GM12873 (cell line): ENCODE data around the gene CBFA2T2.

ENCODE experiments used
- TF ChIP-seq, protein P1 (sequence below): IDR thresholded peaks from 2 replicates; pipeline ENCODE4 v1.5.1; 2012; ENCODE audit warnings: low read depth, mild to moderate bottlenecking, moderate library complexity, low read length, control low read depth; ENCODE audit not compliant: insufficient read depth; ENCODE audit errors: missing control alignments

Gene CBFA2T2

DNA sequence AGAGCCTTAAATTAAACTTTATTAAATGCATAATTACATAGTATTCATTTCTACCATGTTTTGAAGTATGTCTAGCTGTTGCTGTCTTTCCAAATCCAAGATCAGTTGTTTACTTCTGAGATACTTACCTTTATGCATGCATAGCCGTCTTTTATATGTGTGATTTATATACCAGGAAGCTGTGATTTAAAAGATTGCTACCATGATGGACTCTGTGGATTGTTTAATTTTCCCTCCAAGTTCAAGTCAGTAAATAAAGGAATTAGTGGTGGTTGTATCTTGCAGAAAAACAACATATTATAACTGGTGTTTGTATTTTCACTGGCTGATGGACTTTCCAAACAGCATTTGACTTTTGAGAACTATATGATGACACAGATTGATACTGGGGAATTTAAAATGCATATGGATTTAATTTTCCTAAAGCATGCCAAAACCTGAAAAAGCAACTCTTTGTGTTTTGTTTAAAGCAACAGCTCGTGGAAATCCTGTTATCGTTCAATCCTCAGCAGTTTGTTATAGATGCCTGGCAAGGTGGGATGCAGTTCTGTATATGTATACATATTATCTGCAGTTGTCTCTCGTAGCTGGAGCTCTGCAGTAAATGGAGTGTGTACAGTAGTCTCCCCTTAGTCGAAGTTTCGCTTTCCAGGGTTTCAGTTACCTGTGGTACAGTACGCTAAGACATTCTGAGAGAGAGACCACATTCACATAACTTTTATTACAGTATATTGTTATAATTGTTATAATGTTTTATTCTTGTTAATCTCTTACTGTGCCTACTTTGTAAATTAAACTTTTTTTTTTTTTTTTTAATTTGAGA lies 77.1 kb downstream of the CBFA2T2 start:
- TF ChIP-seq, protein P1, sequence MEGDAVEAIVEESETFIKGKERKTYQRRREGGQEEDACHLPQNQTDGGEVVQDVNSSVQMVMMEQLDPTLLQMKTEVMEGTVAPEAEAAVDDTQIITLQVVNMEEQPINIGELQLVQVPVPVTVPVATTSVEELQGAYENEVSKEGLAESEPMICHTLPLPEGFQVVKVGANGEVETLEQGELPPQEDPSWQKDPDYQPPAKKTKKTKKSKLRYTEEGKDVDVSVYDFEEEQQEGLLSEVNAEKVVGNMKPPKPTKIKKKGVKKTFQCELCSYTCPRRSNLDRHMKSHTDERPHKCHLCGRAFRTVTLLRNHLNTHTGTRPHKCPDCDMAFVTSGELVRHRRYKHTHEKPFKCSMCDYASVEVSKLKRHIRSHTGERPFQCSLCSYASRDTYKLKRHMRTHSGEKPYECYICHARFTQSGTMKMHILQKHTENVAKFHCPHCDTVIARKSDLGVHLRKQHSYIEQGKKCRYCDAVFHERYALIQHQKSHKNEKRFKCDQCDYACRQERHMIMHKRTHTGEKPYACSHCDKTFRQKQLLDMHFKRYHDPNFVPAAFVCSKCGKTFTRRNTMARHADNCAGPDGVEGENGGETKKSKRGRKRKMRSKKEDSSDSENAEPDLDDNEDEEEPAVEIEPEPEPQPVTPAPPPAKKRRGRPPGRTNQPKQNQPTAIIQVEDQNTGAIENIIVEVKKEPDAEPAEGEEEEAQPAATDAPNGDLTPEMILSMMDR, result no peak

DNA sequence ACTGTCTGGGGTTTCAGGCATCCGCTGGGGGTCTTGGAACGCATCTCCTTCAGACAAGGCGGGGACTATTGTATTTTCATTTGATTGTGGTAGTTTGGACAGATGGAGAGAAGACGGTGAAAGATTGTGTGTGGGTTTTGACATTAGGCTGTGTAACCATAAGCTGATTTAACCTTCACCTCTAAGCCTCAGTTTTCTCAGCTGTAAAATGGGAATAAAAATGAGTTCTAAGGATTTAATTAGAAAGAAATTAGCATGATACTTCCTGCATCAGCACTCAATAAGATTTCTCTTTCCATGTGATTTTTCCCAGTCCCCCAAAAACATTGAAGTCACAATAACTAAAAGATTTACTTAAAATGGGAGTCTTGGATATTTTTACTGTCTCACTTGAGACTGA lies 78.1 kb downstream of the CBFA2T2 start:
- TF ChIP-seq, protein P1, result no peak

DNA sequence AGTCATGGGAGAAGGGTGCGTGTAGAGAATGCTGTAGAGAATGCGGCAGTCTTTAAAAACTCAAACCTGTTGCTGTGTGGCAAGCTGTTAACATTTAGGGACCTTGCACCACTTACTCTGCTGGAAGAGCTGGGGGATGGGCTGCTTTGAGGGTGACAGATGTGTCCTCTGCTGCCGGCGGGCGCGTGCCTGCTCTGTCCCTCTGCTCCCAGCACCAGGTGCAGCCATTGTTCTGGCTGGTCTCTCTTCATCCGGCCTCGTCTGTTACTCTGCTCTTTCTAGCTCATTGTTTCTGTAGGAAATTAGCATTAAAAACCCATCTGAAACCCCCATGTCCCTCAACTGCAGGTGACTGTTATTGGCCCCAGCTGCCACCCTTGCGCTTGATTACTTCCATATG lies 78.5 kb downstream of the CBFA2T2 start:
- TF ChIP-seq, protein P1, result no peak

DNA sequence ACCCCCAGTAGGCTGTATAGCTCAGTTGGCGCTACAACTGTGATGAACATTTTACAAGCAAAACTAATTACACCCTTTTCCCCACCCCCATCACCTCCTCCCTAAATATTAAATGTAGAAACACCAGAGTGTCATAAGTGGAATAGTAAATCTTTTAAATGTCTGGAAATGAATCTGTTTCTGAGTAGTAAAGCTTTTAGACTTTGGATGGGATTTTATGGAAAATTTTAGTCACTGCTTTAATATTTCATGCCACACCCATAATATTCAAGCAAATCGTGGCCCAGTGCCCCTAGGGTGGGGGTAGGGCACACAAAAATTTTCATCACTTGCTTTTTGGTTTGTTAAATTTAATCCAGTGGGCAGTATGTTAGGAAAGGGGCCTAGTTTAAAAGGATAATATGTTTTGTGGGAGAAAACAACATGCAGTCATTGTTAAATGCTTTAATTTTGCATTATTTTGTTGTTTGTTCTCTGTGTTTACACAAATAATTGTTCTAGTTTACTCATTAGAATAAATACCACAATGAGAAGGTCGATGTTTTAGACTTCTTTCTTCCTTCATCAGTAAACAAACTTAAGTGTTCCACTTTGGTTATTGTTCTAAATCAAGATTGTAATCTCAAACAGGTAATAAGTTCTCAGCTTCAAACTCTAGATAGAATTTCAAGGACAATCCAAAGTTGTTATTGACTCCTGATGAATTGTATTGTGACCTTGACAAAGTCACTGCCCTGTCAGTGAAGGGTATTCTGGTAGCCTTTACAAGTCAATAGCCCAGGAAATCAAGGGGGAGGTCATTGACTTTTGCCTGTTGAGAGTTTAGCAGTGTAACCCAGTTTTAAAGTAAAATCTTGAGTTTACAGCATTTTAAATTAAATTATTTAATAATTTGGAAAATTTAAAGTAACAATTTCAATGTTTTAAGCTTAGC lies 79.2 kb downstream of the CBFA2T2 start:
- TF ChIP-seq, protein P1, result no peak

DNA sequence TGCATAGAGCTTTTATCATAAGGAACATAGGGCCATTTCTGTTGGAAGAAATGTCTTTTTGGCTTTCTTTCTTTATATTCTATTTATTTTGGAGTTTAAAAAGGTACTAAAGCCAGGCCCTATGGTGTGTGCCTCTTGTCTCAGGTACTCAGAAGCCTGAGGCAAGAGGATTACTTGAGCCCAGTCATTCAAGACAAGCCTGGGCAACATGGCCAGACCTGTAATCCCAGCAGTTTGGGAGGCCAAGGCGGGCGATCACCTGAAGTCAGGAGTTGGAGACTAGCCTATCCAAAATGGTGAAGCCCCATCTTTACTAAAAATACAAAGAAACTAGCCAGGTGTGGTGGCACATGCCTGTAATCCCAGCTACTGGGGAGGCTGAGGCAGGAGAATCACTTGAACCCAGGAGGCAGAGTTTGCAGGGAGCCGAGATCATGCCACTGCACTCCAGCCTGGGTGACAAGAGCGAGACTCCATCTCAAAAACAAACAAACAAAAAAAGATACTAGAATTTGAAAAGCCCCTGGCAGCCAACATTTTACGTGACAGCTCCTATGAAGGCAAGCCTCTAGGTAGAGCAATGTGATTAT lies 80.0 kb downstream of the CBFA2T2 start:
- TF ChIP-seq, protein P1, result no peak

DNA sequence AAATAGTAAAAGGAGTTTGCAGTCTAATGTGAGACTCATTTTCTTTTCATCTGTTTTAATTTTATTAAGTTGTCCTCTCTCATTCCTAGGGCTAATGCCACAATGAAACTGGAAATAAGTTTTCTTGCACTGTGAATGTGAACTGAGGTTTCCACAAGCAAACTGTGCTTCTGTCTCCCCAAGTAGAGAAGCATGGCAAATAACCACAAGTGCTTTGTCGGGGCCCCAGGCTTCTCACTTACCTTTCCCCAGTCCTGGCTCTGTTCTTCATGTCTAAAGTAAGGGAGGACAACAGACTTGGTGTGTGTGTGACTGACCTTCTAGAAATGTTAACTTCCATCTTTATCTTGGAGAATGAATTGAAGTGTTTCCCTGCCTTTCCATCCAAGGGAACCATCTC lies 80.8 kb downstream of the CBFA2T2 start:
- TF ChIP-seq, protein P1, result no peak

DNA sequence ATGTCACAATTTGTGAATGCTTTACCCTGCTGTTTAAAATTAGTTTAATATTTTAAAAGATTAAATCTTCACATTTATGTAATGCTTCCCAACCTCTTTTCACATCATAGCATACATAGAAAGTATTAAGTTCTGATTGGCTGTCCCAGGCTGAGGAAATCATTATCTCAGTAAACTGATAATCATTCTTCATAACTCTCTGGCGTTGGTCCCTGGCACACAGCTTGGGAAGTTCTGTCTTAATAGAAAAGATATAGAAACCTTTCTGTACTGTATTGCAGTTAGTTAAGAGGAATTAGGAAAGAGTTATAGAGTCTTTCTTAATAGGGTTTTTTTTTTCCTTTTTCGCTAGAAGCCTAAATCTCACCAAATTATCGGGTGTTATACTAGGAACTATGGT lies 85.4 kb downstream of the CBFA2T2 start:
- TF ChIP-seq, protein P1, result no peak
